ENCODE results near the gene LRRC57.

The LRRC57 gene

DNA sequence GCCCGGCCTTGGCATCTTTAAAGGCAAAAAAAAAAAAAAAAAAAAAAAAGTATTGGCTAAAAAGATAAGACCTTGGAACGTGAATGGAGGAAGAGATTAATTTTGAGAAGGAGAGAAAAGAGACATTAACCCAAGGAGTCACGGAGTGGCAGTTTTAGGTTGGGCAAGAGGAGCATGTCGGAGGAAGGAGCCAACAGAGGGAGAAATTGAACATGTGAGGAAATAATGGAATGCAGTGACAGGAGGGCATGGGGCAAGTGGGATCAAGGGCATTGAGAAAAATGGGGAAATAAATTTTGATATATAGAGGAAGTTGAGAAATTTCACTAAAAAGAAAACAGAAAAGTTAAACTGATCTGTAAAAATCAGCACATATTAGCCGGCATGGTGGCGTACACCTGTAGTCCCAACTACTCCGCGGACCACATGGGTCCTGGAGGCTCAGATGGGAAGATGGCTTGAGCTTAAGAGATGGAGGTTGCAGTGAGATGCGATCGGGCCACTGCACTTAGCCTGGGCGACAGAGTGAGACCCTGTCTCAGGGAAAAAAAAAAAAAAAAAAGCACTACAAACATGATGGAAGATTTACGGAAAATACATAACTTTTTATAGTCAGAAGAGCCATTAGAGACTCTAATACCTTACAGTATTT is 1.3 kb upstream of the LRRC57 start:
- DNase-seq, result no peak

DNA sequence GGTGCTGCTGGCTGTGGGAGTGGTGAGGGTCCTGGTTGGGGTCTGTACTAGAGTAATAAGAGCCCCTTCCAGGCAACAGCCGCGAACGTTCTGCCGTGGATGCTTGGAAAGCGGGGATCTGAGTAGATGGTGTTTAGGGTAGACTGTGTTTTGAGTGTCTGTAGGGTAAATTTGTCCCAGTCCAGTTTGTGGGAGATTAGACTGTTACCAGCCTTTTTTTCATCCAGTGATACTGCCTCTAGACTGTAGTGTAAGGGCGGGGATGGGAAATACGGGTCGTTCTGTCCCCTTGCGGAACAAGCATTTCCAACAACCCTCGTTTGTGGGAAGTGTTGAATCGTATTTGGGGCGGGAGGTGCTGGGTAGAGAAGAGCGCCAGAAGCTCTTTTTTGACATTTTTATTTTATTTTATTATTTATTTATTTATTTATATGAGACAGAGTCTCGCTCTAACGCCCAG is 469 bp upstream of the LRRC57 start:
- DNase-seq, result peak; percentile 41

DNA sequence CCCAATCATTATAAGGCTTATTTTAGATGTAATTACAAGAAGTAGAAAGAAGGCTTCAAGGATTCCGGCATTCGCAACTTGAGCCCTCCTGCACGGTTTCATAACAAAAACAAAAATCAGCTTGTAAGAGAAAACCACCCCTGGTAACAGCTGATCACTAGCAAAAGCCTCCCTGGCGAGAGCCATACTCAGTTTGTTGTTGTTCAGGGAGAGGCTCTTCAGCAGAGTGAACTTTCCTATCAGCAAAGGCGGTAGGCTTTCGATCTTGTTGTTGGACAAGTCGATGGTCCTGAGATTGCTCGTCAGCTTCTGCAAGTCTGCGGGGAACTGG is 710 bp downstream of the LRRC57 start:
- DNase-seq, result no peak

DNA sequence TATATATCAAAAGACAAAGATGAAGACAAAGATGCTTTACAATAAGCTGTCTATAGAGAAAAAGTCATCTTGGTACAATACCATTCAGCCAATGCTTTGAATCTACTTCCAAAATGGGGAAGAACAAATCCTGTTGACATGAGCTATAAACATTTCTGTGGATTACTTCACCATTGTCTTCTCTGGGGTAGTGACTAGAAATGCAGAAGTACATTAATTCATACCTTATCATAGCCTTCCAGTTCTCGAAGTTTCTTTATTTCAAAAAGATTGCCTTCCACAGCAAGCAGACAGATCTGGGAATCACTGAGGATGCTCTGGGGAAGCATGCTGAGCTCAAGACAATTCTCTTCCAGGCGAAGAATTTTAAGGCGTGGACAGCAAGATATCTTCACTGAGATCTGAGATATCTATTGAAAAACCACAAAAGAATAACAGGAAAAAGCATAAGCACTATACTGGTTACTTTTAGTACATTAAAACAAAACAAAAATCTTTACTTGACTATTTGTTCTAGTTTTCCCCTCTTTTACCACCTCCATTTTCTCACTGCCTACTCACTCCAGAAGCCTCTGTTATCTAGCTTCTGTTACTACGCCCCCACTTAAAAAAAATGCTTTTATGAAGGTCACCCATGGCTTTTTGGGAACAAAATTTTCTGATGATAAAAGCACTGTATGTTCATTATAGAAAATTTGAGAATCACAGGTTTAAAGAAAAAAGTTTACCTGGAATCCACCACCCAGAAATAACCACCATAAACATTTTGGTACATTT is 3.6 kb downstream of the LRRC57 start:
- no peak for DNase-seq

DNA sequence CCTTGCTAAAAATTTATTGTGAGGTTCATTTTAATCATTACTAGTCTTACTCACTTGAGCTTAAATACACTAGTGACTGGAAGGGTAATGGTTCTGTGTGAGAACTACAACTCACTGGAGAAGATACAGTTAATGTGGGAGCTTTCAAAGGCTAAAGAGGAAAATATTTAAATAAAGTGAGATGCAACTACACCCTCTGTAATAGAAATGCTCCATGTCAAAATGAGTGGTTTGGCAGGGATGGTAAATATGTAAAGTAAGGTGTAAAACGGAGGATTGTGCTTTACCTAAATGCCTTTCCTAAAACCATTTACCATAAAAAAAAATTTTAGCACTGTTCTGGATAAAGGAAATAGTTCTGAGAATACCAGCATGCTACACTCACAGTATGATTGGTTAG is 15.3 kb downstream of the LRRC57 start:
- DNase-seq, result no peak

DNA sequence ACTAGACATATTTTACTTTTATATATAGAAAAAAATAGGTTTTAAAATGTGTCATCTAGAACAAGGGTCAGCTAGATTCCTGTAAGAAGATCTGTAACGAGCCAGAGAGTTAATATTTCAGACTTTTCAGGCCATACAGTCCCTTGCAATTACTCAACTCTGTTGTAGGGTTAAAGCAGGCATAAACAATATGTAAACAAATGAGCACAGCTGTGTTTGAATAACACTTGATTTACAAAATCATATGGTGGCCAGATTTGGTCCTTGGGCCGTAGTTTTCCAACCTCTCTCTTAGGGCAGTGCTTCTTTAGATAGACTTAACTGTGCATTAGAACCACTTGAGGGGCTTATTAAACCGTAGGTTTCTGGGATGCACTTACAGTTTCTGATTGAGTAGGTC is 19.6 kb downstream of the LRRC57 start:
- no peak for DNase-seq

DNA sequence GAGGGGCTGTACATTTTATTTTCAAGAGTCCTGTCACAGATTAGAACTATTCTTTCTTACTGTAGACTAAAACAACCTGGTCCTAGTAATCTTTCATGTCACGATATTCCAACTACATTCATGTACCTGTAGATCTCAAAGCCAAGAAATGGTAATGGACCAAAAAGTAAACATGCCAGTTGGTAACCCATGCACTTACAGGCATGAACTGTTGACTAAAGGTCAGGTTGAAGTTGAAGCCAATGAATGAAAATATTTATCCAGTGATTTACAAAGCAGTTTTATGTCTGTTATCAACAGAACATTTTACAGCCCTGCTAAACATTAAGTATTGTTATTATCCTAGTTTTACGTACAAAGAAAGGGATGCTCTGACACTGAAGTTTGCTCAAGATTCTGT is 25.3 kb downstream of the LRRC57 start:
- DNase-seq, result no peak

DNA sequence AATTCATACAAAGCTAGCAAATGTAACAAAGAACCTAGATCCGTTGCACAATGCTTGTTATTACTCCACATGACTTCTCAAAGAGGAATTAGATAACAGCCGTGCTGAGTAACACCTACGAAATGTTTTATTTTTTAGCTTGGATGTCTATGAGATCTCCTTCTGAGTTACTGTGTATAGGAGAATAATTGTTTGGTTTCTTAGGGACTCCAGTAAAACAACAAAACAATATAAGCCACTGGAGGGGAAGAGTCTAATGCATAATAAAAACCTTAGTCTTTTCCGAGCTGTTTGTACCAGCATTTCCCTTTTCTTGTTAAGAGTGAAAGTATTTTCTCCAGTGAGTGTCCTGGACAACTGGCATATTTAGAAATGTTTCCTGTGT is 37.6 kb downstream of the LRRC57 start:
- no peak for DNase-seq

DNA sequence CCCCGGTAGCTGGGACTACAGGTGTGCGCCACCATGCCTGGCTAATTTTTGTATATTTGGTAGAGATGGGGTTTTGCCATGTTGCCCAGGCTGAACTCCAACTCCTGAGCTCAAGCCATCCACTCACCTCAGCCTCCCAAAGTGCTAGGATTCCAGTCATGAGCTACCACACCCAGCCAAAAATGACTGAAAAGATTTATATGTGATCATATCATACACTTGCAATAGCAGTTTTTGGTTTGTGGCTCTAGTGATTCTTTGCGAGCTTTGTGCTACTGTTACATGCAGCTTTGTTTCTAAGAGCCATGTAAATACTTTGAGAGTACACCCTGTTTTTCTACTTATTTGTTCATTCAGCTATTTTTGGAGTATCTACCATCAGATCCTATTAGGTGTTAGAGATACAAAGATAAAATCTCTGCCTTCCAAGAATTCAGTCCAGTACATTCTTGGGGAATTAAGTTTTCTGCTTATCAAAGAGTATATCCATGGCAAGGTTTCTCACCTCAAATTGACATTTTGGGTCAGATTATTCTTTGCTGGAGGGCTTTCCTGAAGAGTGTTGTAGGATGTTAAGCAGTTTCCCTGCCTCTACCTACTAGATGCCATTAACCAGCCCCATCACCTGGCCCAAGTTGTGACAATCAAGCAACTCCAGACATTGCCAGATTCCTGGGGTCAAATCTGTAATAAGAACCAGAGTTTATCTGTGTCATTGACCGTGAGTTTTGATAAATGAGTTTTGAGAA is 38.2 kb downstream of the LRRC57 start:
- no peak for DNase-seq

DNA sequence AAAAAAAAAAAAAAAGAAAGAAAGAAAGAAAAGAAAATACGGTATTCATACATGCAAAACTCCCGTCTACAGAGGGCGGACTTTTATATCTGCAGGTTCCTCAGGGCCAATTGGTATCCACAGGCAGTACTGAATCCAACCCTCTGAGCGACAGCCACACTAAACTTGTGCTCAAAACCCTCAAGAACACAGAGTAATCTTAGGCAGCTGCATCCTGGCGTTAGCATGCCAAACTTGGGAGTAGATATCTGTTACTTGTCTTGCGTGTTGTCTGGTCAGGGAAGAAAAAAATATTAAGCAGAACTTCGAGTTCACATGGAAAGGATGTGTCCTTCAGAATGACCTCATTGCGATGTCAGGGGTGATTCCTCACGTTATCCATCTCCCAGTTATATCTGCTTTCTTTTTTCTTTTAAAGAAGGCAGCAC is 40.3 kb downstream of the LRRC57 start:
- DNase-seq, result no peak

DNA sequence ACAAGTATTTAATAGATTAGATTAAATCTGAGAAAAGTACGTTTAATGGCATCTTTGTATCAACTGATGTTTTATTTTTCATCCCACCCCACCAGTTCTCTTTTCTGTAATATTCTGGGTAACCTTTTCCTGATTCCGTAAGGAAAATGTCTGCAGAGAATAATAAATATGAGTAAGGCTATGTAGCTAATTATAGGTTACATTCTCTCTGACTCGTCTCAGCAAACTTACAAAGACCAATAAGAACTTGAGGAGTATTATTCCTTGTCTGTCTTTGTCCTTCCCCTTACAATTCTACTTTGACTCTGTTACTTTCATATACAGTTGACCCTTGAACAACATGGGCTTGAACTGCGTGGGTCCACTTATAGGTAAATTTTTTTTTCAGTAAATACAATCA is 41.1 kb downstream of the LRRC57 start:
- DNase-seq, result no peak

DNA sequence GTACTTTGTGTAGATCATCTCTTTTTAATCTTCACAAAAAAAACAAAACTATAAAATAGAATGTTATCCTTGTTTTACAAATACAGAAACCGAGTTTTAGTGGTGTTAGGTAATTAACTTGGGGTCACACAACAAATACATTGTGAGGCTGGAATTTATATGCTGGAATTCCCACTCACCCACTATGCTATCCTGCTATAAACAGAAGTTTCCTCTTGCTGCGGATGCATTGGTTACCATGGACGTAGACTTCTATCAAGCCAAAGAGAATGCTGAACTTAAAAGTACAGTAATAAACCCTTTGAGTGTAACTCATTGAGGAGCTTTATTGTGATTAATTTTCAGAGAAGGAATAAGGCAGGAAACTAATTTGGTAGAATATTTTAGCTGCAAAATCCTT is 44.0 kb downstream of the LRRC57 start:
- no peak for DNase-seq

DNA sequence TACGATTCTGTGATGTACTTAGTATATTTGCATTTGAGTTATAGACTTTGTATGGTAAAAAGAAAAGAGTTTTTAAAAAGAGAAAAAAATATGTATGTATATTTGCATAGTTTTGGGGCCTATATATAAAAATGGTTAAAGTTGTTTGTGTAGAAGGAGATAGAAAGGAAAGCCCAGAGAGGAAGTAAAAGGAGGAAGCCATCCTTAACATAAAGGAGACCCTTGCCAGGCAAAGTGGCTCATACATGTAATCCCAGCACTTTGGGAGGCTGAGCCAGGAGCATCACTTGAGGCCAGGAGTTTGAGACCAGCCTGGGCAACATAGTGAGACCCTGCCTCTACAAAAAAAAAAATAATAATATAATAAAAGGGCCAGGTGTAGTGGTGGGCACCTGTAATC is 44.8 kb downstream of the LRRC57 start:
- no peak for DNase-seq

DNA sequence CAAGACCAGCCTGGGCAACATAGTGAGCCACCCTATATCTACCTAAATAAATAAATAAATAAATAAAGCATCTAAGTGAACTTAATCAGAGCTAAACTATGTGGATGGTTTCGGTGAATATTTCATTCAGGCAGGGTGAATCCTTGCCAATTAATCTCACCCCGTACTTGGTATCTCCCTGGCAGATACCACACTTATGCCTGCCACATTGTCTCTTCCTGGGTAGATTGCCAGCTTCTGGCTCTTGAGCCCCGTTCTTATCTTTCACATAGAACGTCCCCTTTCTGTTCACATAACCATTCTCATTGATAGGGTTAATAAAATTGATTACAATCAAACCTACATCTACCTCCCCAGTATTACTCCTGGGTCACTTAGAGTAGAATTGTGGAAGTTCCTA is 46.1 kb downstream of the LRRC57 start:
- DNase-seq, result no peak

DNA sequence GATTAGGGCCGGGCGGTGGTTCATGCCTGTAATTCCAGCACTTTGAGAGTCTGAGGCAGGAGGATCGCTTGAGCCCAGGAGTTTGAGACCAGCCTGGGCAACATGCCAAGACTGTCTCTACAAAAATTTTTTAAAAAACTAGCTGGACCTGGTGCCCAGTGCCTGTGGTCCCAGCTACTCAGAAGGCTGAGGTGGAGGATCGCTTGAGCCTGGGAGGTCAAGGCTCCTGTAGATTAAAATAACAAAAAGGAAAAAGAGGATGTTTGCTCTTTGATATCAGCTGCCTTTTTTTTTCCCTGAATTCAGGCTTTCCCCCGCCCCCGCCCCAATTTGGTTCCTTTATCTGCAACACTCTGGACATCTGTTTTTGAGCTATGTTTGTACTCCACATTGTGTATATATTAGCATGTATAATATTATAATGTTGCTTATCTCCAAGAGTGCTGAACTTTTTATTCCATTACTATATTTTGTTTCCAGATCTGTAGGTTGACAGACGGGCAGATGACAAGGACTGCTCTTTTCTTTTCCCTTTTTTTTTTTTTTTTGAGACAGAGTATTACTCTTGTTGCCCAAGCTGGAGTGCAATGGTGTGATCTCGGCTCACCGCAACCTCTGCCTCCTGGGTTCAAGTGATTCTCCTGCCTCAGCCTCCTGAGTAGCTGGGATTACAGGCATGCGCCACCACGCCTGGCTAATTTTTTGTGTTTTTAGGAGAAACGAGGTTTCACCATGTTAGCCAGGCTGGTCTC is 48.6 kb downstream of the LRRC57 start:
- no peak for DNase-seq

DNA sequence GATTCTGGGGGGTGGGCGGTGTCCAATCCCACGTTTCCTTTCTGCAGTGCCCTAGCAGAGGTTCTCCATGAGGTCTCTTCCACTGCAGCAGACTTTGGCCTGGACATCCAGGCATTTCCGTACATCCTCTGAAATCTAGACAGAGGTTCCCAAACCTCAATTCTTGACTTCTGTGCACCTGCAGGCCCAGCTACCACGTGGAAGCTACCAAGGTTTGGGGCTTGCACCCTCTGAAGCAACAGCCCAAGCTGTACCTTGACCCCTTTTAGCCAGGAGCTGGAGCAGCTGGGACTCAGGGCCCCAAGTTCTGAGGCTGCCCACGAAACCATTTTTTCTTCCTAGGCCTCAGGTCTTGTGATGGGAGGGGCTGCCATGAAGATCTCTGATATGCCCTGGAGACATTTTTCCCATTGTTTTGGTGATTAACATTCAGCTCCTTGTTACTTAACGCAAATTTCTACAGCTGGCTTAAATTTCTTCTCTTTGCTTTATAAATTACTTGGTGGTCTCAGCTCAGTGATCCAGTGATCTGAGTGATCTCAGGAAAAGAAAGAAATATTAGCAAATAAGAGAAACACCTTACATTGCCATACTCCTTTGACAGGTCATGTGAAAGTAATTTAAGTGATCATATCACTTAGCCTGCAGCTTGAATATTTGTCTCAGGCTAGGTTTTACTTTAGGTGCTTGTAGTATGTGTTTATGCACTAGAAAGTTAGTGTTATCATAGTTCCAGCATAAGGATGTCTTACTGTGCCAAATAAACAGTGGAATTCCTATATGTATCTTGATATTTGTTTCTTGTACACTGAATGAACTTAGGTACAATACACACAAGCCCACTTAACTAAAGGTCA is 50.2 kb downstream of the LRRC57 start:
- DNase-seq, result no peak

DNA sequence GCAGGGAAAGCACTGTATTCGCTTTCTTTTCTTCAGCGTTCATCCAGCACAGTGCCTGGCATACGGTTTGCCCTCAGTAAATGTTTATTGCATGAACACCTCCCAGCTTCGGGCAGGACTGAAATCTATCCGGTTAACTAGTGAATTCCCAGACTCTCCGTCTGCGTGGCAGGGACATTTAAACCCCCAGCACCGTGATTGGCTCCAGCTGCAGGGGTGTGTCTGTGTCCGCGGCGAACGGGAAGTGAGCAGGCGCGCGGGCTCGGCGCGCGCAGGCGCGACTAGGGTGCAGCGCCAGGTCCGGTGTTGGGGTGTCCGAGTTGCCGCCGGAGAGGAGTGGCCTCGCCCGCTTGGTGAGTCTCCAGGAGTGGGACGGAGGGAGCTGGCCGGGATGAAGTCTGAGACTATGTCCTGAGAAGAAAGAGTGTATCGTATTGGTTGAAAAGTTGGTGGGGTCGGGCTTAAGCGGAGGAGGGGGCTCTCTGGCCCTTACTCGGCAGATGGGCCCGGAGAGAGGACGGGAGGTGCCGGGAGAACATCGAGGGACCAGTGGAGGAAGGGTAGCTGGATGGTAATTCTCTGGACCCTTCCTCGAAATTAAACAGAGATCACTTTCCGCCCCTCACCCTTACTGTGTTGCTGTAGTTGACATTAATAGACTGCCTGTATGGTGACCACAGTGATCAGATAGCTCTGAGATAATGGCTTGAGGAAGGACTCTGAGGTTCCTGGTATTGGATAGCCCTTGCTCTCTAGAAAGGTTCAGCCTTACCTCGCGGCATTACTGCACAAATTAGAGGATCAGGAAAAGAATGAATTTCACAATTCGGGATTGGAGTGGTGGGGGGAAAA is 53.0 kb downstream of the LRRC57 start, which contains the start of gene SNAP23:
Gene SNAP23, plus strand, starts transcription at position 274 of the 852 bp plus-strand sequence. CDS start 16,213 bp downstream, outside the sequence.
- peak; percentile 92 for DNase-seq

DNA sequence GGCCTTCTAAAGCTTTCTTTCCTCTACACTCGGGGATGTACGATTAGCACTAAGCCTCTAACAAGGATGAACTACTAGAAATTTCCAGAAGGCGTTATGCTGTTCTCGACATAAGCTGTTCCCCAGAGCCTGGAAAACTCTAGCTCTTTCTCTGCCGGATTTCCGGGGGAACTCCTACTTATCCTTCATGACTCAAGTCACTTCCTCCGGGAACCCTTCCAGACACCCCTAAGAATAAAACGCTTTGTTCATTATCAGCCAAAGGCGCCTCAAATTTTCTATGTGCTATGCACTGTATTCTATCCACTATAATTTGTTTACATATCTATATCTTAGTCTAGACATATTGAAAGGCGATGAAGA is 53.6 kb downstream of the LRRC57 start:
- no peak for DNase-seq

DNA sequence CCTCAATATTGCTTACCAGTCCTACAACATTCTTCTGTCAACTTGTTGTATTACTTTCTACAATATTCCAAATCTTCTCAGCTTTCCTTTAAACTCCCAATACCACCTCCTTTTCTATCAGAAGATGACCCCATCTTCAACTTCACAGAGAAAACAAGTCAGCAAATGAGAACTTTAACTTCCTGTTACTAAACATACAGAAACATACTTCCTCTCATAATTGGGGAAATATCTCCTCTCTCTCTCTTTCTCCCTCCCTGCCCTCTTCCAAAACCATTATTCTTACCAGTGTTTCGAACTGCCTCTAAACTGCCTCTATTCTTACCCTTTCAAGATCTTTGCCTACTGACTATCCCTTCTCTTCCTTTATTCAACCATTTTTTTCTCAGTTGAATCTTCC is 54.9 kb downstream of the LRRC57 start:
- no peak for DNase-seq

DNA sequence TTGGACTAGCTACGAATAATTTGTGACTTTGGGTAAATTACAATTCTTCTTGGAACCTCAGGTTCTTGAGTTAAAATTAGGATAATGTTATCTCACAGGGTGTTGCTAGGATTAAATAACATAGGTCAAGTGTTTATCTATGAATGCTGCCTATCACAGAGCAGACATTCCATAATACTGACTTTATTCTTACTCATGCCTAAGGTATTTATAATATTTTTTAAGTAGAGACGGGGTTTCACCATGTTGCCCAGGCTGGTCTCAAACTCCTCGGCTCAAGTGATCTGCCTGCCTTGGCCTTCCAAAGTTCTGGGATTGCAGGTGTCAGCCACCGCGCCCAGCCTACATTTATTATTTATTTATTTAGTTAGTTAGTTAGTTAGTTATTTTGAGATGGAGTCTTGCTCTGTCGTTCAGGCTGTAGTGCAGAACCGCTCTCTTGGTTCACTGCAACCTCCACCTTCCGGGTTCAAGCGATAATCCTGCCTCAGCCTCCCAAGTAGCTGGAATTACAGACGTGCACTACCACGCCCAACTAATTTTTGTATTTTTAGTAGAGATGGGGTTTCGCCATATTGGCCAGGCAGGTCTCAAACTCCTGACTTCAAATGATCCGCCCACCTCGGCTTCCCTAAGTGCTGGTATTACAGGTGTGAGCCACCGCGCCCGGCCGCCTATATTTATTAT is 56.9 kb downstream of the LRRC57 start:
- no peak for DNase-seq
